ENCODE measurements around the gene ADCY3. TPM values are rescaled to one million over a fixed set of nuclear protein-coding genes. Genes with fewer than 3 reads are reported as not detected.

ADCY3 gene
- polyA plus RNA-seq, 1 donor from 2014 or later: 28.8 TPM

DNA sequence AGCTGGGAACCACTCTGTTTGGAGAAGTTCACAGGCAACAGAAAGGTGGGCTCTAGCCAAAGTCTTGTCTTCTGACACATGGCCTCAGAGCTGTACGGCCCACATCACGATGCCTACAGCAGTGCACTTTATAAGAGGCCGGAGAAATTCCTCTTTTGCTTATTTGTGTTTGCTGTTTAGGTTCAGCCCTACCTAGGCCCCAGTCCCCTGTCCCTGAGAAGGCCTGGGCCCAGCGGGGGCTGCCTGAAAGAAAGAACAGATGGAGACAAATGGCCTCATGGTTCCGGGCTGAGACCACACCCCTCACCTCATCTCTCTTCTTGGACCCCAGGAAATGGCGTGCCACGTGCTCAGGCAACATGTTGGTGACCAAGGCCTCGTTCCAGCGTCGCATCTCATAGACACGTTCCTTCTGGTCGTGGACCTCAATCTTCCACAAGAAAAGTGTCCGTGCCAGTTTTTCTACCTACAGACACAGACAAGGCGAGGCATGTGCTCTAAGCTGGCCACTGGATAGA is 95.9 kb downstream of the ADCY3 start:
- H2AFZ ChIP-seq (ENCODE audit: low read depth, low read length): no peak overlapping the region
- no peaks in the 10 kb centered on the region for H3K79me2 ChIP-seq (replicated peaks; ENCODE audit: insufficient read depth, low read length)
- H3K36me3 ChIP-seq (ENCODE audit: insufficient read depth, low read length): no peaks in the 10 kb centered on the region
- H3F3A ChIP-seq (ENCODE audit: insufficient read depth, low read length, poor library complexity, severe bottlenecking): no peaks in the 10 kb centered on the region
- no peaks in the 10 kb centered on the region for H3K27me3 ChIP-seq (ENCODE audit: insufficient read depth, low read depth, low read length)
- H3K4me2 ChIP-seq (ENCODE audit: low read length): no peak overlapping the region
- H3K9me3 ChIP-seq (ENCODE audit: low read length): no peaks in the 10 kb centered on the region
- no peak overlapping the region for H3K9ac ChIP-seq (ENCODE audit: low read length)
- no peaks in the 10 kb centered on the region for H3K9me2 ChIP-seq (ENCODE audit: insufficient read depth, low read length)
- no peak for TF ChIP-seq RAD21 (conservative IDR thresholded peaks at IDR 0.05)
- TF ChIP-seq EZH2 (IDR thresholded peaks at IDR 0.05; ENCODE audit: borderline replicate concordance, insufficient read depth, low read length, poor library complexity, severe bottlenecking): no peak
- no peak for TF ChIP-seq TAF1 (IDR thresholded peaks at IDR 0.05; ENCODE audit: low read depth)
- TF ChIP-seq, protein P1, sequence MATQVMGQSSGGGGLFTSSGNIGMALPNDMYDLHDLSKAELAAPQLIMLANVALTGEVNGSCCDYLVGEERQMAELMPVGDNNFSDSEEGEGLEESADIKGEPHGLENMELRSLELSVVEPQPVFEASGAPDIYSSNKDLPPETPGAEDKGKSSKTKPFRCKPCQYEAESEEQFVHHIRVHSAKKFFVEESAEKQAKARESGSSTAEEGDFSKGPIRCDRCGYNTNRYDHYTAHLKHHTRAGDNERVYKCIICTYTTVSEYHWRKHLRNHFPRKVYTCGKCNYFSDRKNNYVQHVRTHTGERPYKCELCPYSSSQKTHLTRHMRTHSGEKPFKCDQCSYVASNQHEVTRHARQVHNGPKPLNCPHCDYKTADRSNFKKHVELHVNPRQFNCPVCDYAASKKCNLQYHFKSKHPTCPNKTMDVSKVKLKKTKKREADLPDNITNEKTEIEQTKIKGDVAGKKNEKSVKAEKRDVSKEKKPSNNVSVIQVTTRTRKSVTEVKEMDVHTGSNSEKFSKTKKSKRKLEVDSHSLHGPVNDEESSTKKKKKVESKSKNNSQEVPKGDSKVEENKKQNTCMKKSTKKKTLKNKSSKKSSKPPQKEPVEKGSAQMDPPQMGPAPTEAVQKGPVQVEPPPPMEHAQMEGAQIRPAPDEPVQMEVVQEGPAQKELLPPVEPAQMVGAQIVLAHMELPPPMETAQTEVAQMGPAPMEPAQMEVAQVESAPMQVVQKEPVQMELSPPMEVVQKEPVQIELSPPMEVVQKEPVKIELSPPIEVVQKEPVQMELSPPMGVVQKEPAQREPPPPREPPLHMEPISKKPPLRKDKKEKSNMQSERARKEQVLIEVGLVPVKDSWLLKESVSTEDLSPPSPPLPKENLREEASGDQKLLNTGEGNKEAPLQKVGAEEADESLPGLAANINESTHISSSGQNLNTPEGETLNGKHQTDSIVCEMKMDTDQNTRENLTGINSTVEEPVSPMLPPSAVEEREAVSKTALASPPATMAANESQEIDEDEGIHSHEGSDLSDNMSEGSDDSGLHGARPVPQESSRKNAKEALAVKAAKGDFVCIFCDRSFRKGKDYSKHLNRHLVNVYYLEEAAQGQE (IDR thresholded peaks at IDR 0.05; ENCODE audit: borderline replicate concordance): no peak
- no peak for TF ChIP-seq POLR2AphosphoS5 (IDR thresholded peaks at IDR 0.05)
- no peaks in the 10 kb centered on the region for H4K20me1 ChIP-seq (ENCODE audit: insufficient read depth)
- H3K27ac ChIP-seq (ENCODE audit: low read length): no peak overlapping the region
- H3K4me3 ChIP-seq (ENCODE audit: low read length): no peak overlapping the region

DNA sequence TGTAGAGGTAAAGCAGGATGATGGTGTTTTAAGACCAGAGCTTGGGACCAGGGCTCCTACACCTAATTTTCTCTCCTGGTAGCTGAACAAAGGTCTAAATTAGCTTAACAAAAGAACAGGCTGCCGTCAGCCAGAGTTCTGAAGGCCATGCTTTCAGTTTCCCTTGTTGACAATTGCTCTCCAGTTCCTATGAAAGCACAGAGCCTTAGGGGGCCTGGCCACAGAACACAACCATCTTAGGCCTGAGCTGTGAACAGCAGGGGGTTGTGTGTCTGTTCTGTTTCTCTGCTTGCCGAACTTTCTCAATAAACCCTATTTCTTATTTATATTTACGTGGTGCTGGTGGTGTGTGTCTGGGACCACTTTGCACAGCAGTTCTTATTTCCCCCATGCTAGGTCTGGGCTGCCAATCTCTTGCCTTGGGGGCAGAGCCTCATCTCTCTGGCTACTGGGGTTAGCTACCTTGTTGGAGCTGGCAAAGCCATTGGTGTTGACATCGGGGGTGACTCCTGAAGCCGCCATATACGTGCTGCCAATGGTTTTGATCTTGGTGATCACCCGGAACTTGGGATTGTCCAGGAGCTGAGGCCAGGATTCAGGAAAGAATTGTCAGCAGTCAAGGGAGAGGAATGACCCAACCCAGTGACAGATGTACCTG is 97.9 kb downstream of the ADCY3 start:
- H3K27ac ChIP-seq (ENCODE audit: low read length): no peak overlapping the region
- no peak overlapping the region for H2AFZ ChIP-seq (ENCODE audit: low read depth, low read length)
- H3K79me2 ChIP-seq (replicated peaks; ENCODE audit: insufficient read depth, low read length): no peaks in the 10 kb centered on the region
- H3F3A ChIP-seq (ENCODE audit: insufficient read depth, low read length, poor library complexity, severe bottlenecking): no peaks in the 10 kb centered on the region
- no peaks in the 10 kb centered on the region for H3K27me3 ChIP-seq (ENCODE audit: insufficient read depth, low read depth, low read length)
- no peaks in the 10 kb centered on the region for H4K20me1 ChIP-seq (ENCODE audit: insufficient read depth)
- H3K4me2 ChIP-seq (ENCODE audit: low read length): no peak overlapping the region
- no peaks in the 10 kb centered on the region for H3K9me3 ChIP-seq (ENCODE audit: low read length)
- TF ChIP-seq EP300 (conservative IDR thresholded peaks at IDR 0.05; ENCODE audit: poor library complexity, severe bottlenecking) (no peak), POLR2AphosphoS5 (IDR thresholded peaks at IDR 0.05) (no peak), SMC3 (conservative IDR thresholded peaks at IDR 0.05; ENCODE audit: poor library complexity) (no peak), RAD21 (conservative IDR thresholded peaks at IDR 0.05) (no peak), MXI1 (conservative IDR thresholded peaks at IDR 0.05; ENCODE audit: poor library complexity, severe bottlenecking) (no peak), EZH2 (IDR thresholded peaks at IDR 0.05; ENCODE audit: borderline replicate concordance, insufficient read depth, low read length, poor library complexity, severe bottlenecking) (no peak), TAF1 (IDR thresholded peaks at IDR 0.05; ENCODE audit: low read depth) (no peak)
- TF ChIP-seq, protein P1 (IDR thresholded peaks at IDR 0.05; ENCODE audit: borderline replicate concordance): no peak
- TF ChIP-seq, protein P2, sequence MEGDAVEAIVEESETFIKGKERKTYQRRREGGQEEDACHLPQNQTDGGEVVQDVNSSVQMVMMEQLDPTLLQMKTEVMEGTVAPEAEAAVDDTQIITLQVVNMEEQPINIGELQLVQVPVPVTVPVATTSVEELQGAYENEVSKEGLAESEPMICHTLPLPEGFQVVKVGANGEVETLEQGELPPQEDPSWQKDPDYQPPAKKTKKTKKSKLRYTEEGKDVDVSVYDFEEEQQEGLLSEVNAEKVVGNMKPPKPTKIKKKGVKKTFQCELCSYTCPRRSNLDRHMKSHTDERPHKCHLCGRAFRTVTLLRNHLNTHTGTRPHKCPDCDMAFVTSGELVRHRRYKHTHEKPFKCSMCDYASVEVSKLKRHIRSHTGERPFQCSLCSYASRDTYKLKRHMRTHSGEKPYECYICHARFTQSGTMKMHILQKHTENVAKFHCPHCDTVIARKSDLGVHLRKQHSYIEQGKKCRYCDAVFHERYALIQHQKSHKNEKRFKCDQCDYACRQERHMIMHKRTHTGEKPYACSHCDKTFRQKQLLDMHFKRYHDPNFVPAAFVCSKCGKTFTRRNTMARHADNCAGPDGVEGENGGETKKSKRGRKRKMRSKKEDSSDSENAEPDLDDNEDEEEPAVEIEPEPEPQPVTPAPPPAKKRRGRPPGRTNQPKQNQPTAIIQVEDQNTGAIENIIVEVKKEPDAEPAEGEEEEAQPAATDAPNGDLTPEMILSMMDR (IDR thresholded peaks at IDR 0.05; ENCODE audit: poor library complexity, severe bottlenecking): no peak
- no peaks in the 10 kb centered on the region for H3K9me2 ChIP-seq (ENCODE audit: insufficient read depth, low read length)
- H3K4me3 ChIP-seq (ENCODE audit: low read length): no peak overlapping the region
- H3K9ac ChIP-seq (ENCODE audit: low read length): no peak overlapping the region
- no peaks in the 10 kb centered on the region for H3K36me3 ChIP-seq (ENCODE audit: insufficient read depth, low read length)

All from neural cell (in vitro differentiated cells).